ENCODE results near the gene CPB1.
"Not testable (repeated sequence)": the region's sequence is repeated elsewhere in the genome, so short reads cannot be mapped to it uniquely, and the experiment has no call there.

CPB1 gene

DNA sequence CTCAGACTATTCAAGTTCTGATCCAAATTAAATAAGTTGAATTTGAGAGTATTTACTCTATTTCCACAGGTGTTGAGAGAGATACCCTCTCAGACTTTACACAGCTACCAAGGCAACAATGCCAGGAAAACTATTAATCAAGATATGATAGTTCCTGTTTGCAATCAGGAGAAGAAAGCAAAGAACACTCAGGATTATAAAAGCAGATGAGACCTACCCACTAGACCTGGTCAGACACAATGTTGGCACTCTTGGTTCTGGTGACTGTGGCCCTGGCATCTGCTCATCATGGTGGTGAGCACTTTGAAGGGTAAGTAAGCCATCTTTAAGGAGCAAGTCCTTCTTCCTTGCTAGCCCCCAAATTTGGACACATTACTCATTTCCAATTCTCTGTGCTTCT, at the start of gene CPB1:
Gene CPB1 (plus strand): TSS at position 227 of the 400 bp plus-strand sequence. CDS start 13 bp downstream, at position 240.
- DNase-seq (ENCODE audit: low read depth in 2 of 2): no peak

DNA sequence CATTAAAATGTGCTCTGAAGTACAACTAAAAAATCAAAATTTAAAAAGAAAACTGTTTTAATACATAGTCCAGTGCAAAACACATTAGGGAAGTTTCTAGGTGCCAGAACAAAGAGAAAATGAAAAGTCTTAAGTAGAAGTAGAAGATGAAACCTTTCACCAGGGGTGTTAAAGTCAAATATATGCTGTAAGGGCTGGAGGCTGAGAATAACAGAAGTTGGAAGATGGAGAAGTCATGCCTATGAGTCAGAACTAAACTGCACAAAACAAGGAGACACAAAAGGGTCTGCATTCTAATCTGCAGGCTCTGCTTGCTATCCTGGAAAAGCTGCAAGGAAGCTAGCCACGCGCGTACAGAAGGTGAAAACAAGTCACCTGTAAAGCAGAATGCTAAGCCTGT, 48.7 kb upstream of the CPB1 start:
- DNase-seq (ENCODE audit: low read depth in 2 of 2): no peak

DNA sequence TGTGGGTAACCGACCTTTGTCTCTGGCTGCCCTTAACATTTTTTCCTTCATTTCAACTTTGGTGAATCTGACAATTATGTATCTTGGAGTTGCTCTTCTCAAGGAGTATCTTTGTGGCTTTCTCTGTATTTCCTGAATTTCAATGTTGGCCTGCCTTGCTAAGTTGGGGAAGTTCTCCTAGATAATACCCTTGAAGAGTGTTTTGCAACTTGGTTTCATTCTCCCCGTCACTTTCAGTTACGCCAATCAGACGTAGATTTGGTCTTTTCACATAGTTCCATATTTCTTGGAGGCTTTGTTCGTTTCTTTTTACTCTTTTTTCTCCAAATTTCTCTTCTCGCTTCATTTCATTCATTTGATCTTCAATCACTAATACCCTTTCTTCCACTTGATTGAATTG, 42.6 kb upstream of the CPB1 start:
- DNase-seq (ENCODE audit: low read depth in 2 of 2): not testable (repeated sequence)

DNA sequence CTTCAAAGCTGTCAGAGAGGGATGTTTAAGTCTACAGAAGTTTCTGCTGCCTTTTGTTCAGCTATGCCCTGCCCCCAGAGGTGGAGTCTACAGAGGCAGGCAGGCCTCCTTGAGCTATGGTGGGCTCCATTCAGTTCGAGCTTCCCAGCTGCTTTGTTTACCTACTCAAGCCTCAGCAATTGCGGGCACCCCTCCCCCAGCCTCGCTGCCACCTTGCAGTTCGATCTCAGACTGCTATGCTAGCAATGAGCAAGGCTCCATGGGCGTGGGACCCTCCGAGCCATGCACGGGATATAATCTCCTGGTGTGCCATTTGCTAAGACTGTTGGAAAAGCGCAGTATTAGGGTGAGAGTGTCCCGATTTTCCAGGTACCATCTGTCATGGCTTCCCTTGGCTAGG, 41.5 kb upstream of the CPB1 start:
- DNase-seq (ENCODE audit: low read depth in 2 of 2): not testable (repeated sequence)

GRCh38 chr3:148789146-148789545, 38.5 kb upstream of the CPB1 start:
- no peak for DNase-seq (ENCODE audit: low read depth in 2 of 2)

GRCh38 chr3:148789906-148790305, 37.7 kb upstream of the CPB1 start:
- no peak for DNase-seq (ENCODE audit: low read depth in 2 of 2)

- no peak for DNase-seq (ENCODE audit: low read depth in 2 of 2)
These were observed 37.2 kb upstream of the CPB1 start for GRCh38 chr3:148790370-148790769.

DNA sequence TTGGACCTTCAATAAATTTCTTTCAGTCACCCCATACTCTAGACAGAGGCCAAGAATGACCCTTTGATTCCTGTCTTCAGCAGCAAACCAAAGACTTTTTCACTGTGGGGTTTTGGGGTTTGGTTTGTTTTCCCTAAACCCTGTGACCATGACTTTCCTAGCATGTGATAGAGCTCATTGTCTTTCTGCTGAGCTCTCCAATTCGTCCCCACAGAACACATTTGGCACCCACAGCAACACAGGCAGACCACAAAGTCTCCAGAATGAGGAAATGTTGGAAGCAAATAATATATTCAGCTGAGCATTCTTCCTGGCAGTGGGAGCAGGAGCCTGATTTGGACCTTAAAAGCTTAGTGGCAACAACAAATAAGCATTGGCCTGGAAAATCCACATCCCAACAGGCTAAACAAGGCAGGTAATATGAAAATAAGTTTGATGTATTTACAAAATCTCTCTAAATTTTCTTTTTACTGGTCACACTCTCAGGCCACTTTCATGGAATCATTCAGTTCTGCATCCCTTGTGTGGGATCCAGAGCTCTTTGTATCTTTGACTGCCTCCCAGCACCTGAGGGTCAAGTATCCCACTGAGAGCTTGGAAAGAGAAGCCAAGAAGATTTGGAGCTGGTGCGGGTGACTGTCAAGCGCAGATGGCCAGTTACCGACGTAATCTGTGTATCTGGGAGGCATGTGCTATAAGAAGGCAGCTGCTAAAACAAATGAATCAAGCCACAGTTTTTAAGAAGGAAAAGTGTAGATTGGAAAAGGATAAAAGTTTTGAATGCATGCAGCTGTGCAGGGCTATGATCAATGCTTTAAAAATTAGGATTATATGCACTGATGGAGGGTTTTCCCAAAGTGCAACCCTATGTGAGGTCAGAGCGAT, 36.5 kb upstream of the CPB1 start:
- no peak for DNase-seq (ENCODE audit: low read depth in 2 of 2)

GRCh38 chr3:148791920-148792319, 35.7 kb upstream of the CPB1 start:
- no peak for DNase-seq (ENCODE audit: low read depth in 2 of 2)

DNA sequence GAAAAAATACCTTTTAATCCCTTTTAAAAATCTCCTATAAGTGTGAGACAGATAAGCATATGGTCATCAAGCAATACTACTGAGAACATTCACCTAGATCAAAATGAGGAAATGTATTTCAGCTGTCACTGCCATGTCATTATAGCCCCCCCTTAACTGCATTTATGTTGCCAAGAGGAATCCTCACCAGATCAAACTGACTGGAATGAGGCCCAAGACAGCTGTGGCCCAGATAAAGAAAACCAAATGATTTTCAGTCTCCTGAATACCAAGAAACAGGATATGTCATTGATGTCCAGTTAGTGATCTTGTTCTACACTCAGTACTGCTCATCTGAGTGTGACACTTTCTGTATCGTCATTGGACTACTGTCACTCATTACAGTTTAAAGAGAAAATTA, 35.1 kb upstream of the CPB1 start:
- no peak for DNase-seq (ENCODE audit: low read depth in 2 of 2)

DNA sequence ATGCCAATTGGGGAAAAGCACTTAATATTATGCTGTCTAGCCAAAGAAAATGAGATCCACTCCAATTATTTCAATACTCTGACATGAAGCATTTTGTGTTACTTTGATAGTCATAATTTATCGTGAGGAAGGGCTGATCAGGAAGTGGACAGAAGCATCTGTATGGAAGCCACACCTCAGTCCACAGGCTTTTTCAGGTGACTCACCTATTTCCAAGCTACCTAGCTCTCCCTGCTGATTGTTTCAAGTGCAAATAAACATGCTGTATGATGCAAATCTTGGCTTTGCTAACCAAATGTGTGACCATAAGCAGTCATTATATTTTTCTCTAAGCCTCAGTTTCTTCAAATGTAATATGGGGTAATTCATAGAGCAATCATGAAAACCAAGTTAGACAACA, 30.8 kb upstream of the CPB1 start:
- DNase-seq (ENCODE audit: low read depth in 2 of 2): no peak

GRCh38 chr3:148797795-148798194, 29.8 kb upstream of the CPB1 start:
- no peak for DNase-seq (ENCODE audit: low read depth in 2 of 2)

- no peak for DNase-seq (ENCODE audit: low read depth in 2 of 2)
These were observed 27.2 kb upstream of the CPB1 start for GRCh38 chr3:148800414-148800813.

DNA sequence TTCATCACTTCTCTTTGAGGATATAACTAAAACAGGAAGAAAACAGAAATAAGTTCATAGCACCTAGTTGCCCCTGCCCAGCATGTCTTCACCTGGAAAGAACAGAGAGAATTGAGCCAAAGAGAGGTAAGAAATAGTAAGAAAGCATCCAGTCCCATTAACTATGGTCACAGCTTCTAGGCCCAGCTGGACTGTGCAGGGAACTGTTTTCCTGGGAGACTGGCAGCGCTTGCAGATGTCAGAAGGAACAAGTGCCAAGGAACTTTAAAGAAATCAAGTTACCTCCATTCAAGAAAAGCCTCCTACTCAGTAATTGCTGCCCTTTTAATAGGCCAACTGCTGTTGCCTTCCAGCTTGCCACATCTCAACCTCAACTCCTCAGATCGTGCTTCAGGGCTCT, 17.8 kb upstream of the CPB1 start:
- DNase-seq (ENCODE audit: low read depth in 2 of 2): no peak

DNA sequence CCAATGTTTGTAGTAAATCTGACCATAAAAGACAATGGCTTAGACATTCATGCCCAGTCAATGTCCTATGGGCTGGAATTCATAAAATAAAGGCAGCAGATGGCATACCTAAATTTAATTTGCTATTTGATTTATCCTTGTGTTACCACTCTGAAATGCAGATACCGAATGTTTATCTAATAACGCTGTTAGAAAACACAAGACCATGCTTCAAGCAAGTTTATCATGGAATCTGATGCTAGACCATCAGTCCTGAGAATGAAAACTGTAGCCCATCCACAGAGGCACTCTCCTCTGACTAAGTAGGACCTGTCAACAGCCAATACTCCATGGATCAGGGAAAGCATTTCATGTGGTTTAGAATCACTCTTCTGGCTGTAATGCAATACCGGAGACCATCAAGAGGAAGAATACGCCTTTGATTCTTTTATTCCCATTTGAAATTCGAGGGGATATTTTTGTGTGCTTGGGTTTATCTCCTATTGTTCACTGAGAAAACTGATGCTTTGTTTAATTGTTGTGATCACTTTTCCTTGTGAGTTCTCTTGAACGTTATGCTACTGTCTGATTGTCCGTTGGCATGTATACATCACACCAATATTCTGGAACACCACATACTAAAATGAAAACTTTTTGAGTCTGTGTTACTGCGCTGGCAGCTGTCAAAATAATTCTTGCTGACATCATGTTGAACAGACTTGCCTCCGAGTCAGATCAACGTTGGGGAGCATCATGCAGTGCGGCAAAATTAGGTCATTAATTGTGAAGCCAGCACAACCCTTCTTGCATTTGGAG, 12.1 kb upstream of the CPB1 start:
- DNase-seq (ENCODE audit: low read depth in 2 of 2): no peak

GRCh38 chr3:148816427-148816826, 11.2 kb upstream of the CPB1 start:
- DNase-seq (ENCODE audit: low read depth in 2 of 2): no peak

DNA sequence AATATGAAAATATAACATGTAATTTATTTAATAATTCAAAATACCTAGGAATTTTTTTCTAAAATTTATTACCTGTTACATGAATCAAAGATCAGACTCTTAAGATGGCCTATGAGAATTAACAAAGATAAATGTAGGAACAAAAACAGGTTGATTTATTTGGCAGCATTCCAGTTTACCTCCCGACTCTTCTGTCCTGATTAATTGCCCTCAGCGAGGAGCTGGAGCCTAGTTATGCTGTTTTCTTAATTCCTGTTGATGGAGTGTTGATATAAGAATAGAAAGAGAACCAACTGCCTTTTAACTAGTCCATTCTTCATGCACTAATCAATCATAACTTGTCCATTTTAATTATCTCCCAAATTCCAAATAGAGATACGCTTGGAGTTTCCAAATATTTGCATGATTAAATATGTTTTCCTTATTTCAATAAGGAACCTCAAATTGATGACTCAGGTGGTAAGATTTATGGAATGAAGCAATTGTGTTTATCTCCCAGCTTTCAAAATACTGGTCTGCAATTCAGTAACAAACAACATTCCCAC, 10.6 kb upstream of the CPB1 start:
- DNase-seq (ENCODE audit: low read depth in 2 of 2): no peak

DNA sequence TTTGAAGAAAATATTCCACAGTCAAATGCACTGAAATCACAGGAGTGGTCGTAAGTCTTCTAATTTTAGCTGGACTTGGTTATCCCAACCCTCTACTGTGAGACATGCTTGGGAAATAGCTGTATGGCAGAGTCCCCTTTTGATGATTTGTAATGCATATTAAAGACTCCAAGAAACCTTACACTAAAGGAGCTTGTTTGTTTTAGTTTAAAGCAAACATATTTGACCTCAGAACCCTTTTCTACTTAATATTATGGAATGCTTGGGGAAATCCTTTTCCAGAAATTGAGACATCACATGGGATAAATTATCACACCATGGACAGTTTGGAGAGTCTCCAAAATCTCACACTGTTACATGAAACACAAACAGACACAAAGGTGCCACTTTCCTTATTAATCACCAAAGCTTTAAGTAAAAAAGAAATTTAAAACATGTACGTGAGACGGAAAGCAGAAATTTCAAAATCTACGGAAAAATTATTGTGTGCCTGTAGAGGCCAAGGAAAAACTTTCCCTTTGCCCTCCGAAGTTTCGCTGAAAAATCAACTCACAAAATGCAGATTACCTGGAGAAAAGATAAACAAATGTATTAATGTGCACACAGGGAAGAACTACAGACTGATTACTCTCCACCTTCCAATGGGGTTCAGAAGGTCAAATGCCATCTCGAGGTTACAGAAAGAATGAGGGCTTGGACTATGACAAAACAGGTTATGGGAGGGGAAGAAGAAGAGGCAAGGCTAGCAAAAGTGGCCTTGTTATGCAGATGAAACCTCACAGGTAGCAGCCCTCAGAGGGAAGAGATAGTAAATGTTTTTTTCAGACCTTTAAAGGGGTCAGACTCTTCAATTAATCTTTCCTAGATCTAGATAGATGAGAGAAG, 7.0 kb upstream of the CPB1 start:
- DNase-seq (ENCODE audit: low read depth in 2 of 2): no peak

GRCh38 chr3:148823026-148823425, 4.6 kb upstream of the CPB1 start:
- DNase-seq (ENCODE audit: low read depth in 2 of 2): no peak

DNA sequence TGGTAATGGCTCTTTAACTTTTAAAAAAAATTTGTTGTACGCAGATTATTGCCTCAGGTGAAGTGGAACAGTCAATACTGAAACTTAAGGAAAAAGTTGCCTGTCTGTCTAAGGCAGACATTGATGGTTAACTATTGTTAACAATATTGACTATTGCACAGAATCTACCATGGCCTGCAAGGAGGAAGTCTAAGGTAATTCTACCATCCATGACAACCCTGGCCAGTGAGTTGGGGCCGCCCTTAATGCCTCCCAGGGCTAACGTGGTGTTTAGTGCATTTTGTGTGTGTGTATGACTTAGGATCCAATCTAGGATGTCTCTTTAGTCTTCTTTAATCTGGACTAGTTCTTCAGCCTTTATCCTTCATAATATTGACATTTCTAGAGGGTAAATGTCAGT, 2.1 kb upstream of the CPB1 start:
- DNase-seq (ENCODE audit: low read depth in 2 of 2): no peak

DNA sequence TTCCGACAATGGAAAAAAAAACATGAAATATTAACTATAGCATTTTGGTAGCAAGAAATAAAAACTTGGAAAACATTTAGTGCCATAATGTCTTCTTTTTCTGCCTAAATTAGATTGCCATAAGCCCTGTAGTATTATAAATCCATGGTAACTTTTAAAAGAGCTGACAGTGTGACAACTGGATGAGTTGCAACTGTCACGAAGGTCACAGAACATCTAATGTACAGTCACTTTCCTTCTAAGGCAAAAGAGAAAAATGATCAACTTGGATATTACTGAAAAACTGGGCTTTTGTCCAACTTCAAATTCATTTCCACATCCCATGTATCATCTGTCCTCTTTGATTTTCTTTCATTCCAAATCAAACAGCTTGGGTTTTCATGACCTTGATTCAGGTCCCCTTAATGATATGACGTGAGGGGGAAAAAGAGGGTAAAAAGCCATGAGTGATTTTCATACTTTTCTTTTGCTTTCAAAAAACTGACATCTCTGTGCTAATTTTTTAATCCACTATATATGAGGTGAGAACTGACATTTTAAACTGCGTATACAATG, 602 bp downstream of the CPB1 start:
- no peak for DNase-seq (ENCODE audit: low read depth in 2 of 2)

All from stimulated activated CD8-positive, alpha-beta memory T cell treated with anti-CD3 and anti-CD28 coated beads, Interleukin-7, amount 100 ng/mL, for 1 hour (primary cell).